NCI-H2227 (cell line): ENCODE results near the gene CDK4.
"Not testable (repeated sequence)": the region's sequence is repeated elsewhere in the genome, so short reads cannot be mapped to it uniquely, and the experiment has no call there.

Experiments
- DNase-seq: peaks from one replicate; lab custom pipeline; 2025; ENCODE audit not compliant: unreplicated experiment; lab: John Stamatoyannopoulos, UW

CDK4 gene

GRCh38 chr12:57726884-57727757 is 25.0 kb downstream of the CDK4 start:
- DNase-seq: no peak

DNA sequence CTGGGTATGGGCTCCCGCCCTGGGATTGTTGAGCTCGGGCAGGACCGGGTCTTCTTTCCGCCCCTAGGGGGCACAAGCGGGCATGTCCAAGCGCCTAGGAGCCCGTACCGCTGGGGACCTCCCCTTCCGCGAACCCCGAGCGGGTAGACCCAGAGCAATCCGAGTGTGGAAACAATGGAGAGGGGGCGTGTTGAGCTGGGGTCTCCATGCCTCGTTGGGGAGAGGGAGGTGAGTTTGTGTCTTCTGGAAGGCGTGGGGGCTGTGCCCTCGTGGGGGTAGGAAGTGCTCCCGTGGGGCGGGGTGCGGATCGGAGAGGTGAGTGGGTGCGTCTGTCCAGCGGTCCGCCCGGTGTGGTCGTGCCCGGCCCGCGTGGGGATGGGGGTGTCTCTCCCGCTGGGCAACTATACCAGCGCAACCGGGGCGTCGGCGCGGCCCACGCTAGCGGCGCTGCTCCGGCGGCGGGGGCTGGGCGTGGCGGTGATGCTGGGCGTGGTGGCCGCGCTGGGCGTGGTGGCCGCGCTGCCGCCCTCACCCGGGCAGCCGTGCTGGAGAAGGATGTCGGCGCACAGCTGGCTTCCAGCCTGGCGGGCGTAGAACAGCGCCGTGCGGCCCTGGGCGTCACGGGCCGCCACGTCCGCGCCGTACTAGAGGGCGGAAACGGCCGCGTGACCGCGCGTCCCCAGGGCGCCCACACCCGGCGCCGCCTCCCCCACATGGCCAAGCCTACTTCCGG is 25.8 kb downstream of the CDK4 start:
- DNase-seq: no peak

DNA sequence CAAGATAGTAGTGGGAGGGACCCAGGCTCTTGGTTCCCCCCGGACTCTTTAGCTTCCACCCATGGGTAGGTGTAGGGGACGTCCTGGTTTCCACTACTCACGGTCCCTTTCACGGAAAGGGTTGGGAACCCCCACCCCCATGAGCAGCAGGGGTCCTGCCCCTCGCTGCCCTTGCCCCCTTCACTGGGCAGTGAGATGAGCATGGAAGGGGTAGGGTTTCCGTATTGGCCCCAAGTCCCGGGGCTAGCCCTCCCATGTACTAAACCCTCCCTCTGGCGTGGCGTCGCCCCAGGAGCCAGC is 26.3 kb downstream of the CDK4 start:
- DNase-seq: no peak

GRCh38 chr12:57724936-57725740 is 27.0 kb downstream of the CDK4 start:
- DNase-seq: no peak

- DNase-seq: no peak
These were observed 27.8 kb downstream of the CDK4 start for GRCh38 chr12:57724003-57724935.

DNA sequence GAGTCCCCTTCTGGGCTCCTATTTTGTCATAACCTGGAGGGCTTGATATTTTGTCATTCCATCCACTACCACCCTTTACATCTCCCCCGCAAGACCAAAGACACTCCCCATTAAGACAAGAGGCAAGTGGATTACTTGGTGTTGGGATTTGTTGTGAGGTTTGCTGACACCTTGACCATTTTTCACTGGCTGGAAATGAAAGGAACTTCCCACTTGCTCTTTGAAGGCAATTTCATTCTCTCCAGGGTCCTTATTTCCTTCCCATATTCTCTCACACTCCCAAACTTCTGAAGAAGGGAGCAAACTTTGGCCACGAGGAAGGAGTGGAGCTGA is 28.5 kb downstream of the CDK4 start:
- DNase-seq: no peak

DNA sequence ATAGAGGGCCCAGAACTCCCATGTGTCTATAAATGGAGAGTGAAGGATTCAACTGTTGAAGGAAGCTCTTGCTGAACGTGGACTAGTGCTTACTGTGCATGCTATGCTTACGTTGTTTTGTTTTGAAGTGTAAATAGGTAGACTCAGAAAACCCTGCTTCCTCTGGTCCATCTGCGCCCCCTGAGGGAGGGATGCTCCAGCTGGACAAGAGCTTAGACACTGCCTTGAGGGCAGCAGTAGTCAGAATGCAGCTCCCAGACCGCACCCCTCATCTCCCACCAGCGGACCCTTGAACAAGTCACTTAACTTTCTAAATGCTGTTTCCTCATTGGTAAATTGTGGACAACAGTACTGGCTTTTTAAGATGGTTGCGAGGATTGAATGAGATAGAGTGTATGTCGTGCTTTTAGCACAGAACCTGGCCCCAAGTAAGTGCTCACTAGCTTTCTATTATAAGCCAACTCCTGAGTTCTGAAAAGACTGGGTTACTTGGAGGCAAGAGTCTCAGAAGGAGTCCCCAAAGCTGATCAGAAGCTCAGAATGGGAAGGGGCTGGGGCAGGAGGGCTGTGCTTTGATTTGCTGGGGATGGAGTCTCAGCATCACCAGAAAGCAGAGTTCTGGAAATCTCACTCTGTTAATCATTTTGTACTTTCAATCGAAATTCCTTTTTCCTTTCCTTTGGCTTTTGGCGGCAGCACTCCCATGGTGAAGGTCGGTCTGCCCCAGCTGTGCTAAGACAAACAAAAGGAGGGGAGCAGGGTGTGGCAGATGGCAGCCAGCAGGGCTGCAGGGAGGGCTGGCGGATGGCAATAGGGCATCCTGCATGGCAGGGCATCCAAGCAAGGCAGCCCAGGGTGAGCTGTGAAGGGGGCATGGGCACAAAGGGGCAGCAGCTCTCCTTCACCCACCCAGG is 29.1 kb downstream of the CDK4 start:
- no peak for DNase-seq

DNA sequence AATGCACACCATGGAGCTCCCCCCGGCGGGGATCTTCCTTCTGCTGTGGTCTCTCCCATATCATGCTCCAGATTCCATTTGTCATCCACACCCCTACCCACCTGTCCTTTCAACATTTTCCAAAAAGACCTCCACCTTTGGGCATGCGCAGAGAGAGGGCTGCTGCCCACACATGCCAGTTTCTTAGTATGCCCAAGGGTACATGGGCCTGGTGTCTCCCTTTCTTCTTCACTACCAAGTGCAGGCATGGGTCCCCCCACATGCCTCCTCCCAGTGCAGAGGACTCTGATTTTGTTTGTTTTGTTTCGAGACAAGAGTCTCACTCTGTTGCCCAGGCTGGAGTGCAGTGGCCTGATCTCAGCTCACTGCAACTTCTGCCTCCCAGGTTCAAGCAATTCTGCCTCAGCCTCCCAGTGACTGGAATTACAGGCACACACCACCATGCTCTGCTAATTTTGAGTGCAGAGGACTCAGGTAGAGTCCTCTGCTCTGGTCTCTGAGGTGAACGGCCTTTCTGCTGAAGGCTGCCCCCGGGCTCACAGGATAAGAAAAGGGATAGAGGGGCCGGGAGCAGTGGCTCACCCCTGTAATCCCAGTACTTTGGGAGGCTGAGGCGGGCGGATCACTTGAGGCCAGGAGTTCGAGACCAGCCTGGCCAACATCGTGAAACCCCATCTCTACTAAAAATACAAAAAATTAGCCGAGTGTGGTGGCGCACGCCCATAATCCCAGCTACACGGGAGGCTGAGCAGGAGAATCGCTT is 30.1 kb downstream of the CDK4 start:
- DNase-seq: not testable (repeated sequence)

DNA sequence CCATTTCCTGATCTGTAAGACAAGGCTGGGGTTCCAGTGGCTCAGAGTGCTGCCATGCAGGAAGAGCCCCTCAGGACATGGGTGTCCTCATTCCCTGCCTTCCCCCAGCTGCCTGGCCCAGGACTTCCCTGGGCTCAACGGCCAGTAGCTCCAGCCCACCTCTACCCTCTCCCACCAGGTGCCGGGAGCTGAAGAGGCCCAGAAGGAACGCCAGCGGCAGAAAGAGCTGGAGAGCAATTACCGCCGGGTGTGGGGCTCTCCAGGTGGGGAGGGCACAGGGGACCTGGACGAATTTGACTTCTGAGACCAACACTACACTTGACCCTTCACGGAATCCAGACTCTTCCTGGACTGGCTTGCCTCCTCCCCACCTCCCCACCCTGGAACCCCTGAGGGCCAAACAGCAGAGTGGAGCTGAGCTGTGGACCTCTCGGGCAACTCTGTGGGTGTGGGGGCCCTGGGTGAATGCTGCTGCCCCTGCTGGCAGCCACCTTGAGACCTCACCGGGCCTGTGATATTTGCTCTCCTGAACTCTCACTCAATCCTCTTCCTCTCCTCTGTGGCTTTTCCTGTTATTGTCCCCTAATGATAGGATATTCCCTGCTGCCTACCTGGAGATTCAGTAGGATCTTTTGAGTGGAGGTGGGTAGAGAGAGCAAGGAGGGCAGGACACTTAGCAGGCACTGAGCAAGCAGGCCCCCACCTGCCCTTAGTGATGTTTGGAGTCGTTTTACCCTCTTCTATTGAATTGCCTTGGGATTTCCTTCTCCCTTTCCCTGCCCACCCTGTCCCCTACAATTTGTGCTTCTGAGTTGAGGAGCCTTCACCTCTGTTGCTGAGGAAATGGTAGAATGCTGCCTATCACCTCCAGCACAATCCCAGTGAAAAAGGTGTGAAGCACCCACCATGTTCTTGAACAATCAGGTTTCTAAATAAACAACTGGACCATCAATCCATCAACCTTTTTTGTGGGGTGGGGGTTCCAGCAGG is 31.2 kb downstream of the CDK4 start:
- DNase-seq: no peak

GRCh38 chr12:57719777-57720605 is 32.1 kb downstream of the CDK4 start:
- no peak for DNase-seq

DNA sequence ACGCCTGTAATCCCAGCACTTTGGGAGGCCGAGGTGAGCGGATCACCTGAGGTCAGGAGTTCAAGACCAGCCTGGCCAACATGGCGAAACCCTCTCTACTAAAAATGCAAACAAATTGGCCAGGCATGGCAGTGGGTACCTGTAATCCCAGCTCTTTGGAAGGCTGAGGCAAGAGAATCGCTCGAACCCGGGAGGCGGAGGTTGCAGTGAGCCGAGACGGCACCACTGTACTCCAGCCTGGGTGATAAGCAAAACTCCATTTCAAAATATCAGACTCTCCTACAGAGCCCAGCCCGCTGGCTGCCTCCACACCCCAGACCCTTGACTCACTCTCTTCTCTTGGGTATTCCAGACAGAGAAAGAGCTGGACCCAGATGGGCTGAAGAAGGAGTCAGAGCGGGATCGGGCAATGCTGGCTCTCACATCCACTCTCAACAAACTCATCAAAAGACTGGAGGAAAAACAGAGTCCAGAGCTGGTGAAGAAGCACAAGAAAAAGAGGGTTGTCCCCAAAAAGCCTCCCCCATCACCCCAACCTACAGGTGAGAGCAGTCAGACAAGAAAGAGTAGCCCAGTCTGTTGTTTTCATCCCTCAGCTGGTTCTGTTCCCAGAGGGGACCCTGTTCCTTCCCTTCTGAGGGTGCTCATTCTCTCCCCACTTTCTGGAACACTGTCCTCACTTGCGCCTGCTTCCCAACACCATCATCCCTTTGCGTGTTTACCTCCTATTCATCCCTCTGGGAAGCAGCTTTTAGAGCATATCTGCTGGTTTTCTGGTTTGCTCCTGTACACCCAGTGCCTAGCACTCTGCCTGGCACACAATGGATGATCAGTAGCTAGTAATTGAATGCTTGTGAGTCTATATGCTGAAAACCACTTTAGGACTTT is 33.2 kb downstream of the CDK4 start:
- DNase-seq: no peak

- no peak for DNase-seq
These were observed 34.1 kb downstream of the CDK4 start for GRCh38 chr12:57717846-57718640.

DNA sequence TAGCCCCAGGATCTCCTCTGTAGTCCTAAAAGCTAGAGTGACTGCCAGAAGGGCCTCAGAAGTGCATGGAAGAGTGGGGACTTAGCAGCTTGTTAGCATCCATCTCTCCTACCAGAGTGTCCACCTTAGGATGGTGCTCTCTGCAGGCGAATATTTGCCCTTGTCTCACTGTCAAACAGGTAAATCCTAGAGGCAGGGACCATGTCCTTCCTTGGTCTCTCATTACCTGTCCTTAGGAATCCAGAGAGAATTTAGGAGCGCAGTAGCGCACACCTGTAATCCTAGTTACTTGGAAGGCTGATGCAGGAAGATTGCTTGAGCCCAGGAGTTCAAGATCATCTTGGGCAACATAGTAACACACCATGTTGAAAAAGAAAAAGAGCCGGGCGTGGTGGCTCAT is 35.0 kb downstream of the CDK4 start:
- DNase-seq: no peak

DNA sequence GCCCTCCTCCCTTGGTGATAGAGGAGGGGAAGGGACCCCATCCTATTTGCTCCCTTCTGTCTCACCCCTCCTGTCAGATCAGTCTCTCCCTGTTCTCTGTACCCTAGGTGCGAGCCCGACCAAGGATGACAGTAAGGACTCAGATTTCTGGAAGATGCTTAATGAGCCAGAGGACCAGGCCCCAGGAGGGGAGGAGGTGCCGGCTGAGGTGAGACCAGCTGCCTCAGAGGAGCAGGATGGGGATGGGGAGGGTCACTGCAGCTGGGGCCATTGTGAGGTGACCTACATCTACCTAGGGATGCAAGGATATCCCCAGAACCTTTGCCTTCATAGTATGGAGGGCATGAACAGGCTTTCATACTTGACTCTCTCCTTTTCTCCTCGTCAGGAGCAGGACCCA is 35.8 kb downstream of the CDK4 start:
- no peak for DNase-seq

GRCh38 chr12:57715786-57716185 is 36.3 kb downstream of the CDK4 start:
- no peak for DNase-seq
